SK-N-MC (cell line): ENCODE measurements around the gene PPP1R12C.

Source experiments
- EZH2 ChIP-seq: fragments of 200-600 bp; sonication (generic); IDR thresholded peaks from one replicate; pipeline ENCODE4 v1.6.1; 2017; ENCODE audit warnings: antibody characterized with exemption
- POLR2AphosphoS5 ChIP-seq: IDR thresholded peaks from 2 replicates; pipeline ENCODE4 v1.6.1; 2012; ENCODE audit warnings: mild to moderate bottlenecking, low read depth, low read length, borderline replicate concordance

DNA sequence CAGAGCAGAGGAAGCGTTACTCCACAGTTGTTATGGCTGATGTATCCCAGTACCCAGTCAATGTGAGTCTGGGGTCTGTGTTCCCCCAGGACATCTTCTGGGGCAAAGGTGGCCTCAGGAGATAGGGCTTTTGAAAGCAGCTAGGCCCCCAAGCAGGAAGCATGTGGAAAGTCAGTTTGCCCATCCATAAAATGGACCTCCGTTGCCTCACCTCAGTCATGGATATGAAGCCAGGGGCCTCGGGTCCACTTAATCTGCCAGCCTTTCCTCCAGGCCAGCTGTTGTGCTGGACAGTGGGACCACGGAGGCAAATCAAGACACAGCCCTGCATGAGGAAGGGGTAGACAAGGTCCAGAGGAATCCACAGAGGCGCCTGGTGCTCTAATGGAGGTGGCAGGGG lies 38.4 kb downstream of the PPP1R12C start:
- no peak for TF ChIP-seq EZH2
- no peak for TF ChIP-seq POLR2AphosphoS5
